NCI-H524 treated with DMSO at 0.1 percent for 48 hours (cell line): ENCODE measurements around the gene FAM83E.
"Not testable (repeated sequence)": the region's sequence is repeated elsewhere in the genome, so short reads cannot be mapped to it uniquely, and the experiment has no call there.

Experiments
- DNase-seq: peaks from one replicate; lab custom pipeline; 2025; lab: John Stamatoyannopoulos, UW

FAM83E gene

DNA sequence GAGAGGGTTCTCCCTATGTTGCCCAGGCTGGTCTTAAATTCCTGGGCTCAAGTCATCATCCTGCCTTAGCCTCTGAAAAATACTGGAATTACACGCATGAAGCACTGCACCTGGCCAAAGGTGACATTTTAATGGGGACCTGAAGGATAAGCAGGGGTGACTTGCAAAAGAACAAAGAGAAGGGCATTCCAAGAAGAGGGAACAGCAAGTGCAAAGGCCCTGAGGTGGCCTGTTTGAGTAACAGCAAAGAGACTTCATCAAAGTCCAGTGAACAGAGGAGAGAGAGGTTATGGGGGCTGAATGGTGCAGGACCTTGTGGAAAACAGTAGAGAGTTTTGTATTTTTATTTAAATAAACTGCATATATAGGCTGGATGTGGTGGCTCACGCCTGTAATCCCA is 27.0 kb upstream of the FAM83E start:
- no peak for DNase-seq

DNA sequence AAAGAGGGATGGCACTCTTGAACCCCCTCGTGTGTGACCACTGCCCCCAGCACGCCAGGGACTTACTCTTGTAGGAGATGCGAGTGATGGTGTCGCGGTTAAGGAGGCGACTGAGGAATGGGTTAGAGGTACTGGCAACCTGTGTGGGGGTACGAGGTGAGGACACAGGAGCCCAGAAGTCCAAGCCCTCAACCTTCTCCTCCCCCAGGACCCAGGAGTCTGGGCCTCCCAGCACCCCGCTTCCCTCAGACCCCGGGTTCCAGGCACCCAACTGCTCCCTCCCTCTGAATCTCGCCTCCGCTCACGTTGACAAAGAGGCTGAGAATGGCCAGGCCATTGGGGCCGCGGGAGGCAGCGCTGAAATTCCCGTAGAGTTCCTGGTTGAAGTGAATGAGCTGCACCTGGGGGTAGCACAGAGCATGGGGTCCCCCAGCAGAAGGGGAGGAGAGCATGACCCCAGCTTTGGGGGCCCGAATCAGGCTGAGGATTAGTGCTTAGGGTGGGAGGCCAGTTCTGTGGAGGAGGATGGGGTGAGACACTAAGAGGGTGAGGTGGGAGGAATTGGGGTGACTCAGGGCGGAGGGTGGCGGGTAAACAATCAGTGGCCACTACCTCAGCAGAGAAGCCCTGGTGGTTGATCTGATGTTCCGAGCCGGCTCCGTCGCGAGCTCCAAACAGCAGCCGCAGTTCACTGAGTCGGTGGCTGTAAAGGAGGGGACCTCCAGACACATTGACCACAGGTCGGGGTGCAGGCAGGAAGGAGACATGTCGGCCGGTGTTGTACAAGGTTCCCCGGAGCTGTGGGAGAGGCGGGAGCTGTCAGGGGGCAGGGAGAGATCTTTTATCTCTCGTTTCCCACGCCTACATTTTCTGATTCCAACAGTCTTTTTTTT is 24.9 kb upstream of the FAM83E start:
- no peak for DNase-seq

DNA sequence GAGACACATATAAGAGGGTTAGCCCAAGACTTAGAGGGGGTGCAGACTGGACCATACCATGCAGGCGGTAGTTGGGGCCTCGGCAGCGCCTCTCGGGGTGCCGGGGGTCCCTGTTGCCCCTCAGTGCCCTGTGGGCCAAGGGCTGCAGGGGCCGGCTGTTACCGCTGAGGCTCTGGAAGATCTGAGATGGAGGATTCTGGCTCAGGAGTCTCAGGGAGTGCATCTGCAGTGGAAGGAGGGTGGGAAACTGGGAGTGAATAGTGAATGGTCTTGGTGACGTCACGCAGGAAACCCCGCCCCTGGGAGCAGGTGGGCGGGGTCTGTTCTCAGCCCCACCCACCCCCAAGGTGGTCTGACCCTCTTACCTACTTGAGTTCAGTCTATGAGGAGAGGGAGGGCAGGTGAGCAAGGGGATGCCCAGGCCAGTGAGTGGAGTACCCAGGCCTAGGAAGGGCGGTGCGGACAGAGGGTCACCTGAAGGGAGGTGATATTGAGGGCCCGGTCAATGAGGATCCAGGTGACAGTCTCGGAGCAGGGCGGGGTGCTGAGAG is 24.0 kb upstream of the FAM83E start:
- no peak for DNase-seq

DNA sequence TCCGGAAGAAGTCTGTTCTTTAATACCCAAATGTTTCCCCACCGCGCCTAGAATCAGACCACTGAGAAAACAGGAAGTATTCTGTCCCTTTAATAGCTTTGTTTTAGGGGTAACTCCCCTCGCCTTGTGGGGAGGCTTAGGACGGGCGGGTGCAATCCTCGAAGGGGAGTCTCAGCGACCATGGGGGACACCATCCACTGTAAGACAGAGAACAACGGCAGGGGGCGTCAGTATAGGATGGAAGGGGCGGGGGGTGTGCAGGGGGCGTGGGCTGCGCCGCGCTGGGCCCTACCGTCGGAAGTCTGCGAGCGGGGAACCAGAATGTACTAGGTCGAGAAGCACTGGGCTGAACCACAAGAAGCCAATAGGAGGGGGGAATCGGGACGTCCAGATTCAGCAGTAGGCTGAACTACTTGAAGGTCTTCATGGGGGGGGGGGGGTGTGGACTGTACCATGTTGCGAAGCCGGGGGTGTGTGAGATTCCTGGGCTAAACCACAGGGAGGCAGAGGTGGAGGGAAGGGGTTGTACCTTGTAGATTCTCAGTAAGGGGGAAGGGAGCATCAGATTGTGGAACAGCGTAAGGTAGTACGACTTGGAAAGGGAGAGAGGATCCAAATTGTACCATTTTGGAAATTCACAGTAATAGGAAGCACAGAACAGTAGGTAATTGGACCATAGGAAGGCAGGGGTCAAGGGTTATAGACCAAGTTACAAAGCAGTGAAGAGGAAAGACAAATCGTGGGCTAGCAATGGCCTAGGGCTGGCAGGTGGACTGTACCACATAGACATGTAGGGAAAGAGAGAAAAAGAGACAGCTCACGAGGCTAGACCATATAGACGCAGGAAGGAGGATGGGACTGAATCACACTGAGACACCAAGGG is 23.3 kb upstream of the FAM83E start:
- peak; percentile 78 for DNase-seq

DNA sequence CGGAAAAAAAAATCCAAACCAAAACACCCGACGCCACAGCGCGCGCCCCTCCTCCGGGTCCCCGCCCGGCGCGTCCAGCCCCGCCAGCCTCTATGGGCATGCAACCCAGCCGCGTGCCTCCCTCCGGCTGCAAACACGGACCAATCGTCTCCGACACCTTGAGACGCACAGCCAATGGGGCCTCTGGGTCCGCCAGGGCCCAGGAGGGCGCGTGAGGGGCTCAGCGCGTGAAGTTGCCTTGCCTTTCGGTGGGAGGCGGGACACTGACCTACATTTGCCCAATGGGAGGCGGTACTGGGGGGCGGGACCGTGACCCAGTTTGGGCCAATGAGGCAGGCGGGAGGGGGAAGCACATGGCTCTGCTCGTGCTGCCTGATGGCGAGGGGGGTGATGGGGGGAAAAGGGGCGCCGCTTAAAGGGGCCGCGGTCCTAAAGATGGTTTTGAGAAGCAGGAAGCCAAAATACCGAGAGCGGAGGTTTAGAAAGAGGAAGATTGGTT is 22.6 kb upstream of the FAM83E start:
- peak; percentile 96 for DNase-seq

DNA sequence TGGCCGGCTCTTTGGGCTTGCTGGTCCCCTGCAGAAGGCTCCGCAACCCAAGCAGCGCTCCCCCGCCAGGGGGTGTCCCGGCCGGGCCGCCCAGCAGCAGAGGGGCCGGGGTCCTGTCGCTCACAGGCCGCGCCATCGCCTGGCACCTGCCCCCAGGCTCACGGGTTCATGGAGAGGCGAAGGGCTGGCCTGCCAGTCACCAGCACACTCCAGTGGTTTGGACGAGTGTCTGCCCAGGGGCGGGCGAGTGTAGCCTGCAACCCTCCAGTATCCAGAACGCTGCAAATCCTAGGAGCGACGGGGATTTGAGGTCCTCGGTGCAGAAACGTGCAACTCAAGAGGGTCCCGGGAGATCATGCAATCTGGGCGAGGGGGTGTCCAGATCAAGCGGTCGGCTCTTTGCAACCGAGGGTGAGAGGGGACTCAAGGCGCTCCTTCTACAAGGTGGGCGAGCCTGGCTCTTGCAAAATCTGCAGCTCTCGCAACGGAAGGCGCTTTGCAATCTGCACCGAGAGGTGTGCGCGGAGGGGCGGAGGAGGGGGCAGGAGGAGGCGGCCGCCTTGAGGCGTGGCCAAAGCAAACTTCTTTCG is 22.1 kb upstream of the FAM83E start, which contains the start of gene DBP:
DBP (minus strand) TSS at position 521 of the 590 bp plus-strand sequence; CDS start at position 136, 385 bp downstream.
- no peak for DNase-seq

DNA sequence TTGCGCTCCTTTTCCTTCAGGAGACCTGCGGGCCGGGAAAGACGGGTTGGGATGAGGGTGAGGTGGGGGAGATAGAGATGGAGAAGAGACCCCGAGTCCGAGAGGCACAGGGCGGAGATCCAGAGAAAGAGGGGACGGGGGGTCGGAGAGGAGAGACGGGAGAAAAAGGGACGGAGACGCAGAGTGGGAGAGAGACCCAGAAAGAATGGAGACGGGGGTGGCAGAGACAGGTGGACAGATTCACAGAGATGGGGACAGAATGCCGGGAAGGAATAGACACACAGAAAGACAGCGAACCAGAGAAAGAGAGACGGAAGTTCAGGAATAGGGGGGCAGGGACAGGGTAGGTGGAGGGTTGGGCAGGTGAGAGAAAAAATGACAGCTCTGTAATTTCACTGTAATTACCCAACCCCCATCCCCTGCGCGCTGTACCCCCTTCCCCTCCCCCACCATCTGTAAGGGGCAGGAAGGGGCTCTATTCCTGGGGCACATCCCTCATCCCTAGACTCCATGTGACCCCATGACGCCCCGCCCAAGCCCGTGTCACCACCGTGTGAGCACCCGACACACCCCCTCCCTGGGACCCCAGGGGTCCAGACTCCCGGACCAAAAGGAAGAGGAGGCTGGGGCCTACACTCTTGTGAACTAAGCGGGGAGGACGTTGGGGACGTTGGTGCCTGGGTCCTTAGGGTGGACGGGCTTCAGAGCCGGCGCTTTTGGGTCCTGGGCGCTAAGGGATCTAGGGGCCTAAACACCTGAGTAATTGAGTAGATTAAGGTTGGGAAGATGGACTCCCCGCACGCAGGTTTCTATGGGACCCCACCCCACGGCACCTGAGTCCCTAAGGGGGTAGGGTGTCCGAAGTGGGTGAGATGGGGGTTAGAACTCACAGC is 21.3 kb upstream of the FAM83E start:
- no peak for DNase-seq

DNA sequence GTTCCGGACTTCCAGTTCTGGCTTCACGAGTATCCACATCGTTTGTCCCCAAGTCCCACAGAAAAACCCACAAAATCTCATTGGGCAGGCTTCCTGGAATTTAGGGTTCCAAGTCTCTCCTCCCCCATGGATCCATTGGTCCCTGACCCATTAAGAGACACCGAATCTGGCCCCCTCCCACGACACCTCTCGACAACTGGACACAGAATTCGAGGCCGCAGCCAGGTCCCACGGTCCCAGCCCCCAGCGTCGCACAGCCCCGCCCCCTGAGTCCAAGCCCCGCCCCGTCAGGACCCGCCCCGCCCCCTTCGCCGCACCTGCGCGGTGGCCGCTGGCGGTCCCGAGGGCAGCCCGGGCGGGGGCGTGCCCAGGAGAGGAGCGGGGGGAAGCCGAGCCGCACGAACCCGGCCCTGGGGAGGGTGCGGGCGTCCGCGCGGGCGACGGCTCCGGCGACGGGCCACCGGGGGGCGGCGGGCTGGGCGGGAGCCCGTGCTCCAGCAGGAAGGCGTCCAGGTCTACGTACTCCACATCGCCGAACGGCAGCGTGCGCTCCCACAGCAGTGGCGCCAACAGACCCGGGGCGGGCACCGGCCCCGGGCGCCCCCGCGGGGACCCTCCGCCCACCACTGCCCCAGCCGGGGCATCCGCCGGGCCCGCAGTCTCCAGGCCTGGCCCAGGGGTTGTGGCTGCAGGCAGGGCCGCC is 20.5 kb upstream of the FAM83E start:
- no peak for DNase-seq

DNA sequence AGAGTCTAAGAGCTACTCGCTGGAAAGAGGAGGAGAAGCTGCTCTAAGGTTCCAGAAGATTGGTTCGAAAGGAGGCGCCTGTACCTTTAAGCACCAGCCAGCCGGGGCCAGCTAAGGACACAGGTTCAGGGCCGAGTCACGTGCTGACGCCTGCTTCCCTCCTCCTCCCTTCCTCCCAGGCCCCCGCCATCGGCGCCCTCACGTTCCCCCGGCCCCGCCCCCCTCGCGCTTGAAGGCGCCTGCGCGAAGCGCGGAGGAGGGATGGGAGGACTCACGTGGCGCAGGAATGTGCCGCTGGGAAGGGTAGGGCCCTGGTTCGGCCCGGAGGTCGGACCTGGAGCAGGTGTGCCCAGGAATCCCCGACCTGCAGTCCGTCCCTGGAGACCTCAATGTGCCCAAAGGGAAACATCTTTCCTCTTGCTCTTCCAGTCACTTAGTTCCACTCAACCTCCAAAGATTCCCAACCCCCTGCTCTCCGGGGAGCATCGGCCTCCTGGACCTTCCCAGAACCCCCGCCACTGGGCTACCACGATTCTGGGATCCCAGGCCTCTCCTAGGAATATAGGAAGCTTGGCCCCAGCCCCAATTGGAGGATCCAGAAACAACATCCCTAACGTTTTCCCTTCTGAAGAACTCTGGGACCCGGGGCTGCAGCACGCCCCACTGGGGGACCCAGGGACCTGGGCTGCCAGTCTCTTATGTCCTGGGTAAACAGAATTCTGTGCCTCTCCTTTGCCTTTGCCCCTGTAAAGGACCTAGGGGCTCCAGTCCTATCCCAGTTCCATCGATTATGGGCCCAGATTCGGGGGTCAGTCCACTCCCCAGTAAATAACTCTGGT is 19.8 kb upstream of the FAM83E start:
- peak; percentile 69 for DNase-seq

DNA sequence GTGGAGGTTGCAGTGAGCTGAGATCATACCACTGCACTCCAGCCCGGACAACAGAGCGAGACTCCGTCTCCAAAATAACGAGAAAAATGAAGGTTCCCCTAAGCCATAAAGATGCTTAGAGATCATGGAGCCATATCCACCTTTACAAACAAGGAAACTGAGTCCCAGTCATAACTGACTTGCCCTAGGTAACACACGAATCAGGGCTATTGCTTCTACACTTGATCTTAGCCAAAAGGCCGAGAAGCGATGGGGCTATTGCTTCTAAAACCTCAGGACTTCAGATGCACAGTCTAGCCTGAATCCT is 19.1 kb upstream of the FAM83E start:
- DNase-seq, result no peak

DNA sequence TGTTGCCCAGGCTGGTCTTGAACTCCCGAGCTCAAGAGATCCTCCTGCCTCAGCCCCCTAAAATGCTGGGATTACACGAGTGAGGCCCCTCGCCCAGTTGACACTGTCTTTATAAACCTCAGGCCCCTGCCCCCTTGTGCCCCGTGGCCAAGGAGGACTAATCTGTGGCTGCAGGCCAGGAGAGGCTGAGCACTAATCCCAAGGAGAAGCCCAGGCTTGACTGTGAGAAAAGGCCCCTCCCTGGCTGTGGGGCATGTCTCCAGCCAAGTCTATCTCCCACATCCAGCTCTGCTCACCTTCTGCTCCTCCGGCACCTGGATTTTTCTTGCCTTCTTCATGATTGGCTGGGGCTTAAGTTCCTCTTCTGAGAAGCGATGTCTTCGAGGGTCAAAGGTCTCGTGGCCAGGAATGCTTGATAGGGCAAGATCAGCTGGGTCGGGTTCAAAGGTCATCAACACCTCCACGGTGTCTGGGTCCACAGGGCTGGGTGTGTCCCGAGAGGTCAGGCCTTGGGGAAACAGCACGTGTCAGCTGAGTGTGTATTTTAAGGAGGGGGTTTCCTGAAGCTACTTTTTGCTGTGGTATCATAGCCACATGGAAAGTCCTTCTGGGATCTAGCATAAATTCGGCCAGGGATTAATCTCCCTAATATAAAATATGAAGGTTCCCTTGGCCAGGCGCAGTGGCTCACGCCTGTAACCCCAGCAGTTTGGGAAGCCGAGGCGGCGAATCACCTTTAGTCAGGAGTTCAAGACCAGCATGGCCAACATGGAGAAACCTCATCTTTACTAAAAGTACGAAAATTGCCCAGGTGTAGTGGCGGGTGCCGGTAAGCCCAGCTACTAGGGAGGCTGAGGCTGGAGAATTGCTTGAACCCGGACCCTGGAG is 18.5 kb upstream of the FAM83E start:
- no peak for DNase-seq

DNA sequence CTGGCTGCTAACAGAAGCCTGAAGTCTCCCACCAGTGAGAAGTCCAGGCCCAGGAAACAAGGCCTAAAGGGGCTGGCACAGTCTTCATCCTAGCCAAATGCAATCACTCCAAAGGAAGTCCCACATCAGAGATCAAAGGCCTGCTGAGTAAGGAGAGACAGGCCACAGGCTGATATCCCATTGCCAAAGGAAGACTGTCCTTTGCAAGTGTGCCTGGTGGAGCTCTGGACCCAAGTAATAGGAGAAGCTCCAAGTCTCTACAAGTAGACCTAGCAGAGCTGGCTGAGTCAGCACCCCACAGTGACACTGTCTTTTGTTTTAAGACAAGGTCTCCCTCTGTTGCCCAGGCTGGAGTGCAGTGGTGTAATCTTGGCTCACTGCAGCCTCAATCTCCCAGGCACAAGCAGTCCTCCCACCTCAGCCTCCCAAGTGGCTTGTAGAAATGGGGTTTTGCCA is 17.8 kb upstream of the FAM83E start:
- no peak for DNase-seq

DNA sequence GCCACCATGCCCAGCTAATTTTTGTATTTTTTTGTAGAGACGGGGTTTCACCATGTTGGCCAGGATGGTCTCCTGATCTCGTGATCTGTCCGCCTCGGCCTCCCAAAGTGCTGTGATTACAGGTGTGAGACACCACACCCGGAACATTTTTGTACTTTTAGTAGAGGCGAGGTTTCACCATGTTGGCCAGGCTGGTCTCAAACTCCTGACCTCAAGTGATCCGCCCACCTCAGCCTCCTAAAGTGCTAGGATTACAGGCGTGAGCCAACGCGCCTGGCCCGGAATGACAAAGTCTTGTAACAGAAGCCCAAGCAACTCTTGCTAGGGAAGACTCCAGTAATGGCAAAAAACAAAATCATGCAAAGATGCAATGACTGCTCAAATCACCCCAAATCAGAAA is 17.4 kb upstream of the FAM83E start:
- not testable (repeated sequence) for DNase-seq

DNA sequence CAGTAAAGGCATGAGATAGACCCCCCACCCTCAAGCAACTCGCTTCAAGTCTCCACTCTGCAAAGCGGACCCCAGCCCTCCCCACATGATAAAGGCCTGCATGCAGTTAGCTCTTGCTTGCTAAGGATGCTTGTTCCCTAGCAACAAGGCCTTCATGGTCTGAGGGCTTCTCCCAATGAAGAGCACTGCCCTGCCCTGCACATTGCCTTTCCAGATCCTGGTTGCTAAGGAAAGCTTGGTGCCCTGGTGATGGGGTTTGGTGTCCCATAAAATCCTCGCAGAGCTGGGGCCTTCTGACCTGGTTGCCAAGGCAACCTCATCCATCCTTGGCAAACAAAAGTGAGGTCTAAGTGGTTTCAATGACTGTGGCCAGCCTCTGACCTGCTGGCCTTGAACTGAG is 16.3 kb upstream of the FAM83E start:
- DNase-seq, result no peak

DNA sequence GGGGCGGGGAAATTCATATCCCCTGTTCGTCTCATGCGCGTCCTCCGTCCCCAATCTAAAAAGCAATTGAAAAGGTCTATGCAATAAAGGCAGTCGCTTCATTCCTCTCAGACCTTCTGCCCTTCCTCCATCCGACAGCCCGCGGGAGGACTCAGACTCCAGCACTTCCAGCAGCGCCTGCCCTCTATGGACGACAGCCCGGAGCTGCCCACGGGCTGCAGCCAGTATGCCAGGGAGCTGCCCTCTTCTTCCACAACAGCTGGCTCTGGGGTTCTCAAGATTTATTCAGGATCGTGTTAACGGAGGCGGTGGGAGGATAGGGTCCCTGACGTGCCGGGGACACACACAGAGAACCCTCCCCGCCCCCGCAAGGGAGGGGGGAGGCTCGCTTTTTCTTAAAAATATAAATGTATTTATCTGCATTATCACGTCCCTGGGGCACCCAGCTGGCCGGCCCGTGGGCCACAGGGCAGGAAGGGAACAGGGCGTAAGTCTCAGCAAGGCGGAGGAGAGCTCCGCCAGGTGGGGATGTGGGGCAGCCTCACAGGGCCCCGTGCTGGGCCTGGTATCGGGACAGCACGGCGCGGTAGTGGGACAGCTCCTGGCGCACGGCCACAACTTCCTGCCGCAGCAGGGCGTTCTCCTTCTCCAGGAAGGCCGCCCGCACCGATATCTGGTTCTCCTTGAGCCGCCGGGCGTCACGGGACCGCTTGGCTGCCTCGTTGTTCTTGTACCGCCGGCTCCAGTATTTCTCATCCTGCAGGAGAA is 15.6 kb upstream of the FAM83E start:
- no peak for DNase-seq

DNA sequence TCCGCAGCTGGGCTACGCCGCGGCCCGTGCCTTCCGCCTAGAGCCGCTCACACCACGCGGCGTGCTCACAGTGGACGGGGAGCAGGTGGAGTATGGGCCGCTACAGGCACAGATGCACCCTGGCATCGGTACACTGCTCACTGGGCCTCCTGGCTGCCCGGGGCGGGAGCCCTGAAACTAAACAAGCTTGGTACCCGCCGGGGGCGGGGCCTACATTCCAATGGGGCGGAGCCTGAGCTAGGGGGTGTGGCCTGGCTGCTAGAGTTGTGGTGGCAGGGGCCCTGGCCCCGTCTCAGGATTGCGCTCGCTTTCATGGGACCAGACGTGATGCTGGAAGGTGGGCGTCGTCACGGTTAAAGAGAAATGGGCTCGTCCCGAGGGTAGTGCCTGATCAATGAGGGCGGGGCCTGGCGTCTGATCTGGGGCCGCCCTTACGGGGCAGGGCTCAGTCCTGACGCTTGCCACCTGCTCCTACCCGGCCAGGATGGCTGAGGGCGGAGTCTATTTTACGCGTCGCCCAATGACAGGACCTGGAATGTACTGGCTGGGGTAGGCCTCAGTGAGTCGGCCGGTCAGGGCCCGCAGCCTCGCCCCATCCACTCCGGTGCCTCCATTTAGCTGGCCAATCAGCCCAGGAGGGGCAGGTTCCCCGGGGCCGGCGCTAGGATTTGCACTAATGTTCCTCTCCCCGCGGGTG is 14.9 kb upstream of the FAM83E start:
- no peak for DNase-seq

DNA sequence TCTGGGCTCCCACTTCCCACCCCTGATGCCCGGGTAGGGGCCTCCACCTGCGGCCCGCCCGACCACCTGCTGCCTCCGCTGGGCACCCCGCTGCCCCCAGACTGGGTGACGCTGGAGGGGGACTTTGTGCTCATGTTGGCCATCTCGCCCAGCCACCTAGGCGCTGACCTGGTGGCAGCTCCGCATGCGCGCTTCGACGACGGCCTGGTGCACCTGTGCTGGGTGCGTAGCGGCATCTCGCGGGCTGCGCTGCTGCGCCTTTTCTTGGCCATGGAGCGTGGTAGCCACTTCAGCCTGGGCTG is 14.4 kb upstream of the FAM83E start:
- no peak for DNase-seq
